ENCODE measurements around the gene ERMARD. TPM values are rescaled to one million over a fixed set of nuclear protein-coding genes. Genes with fewer than 3 reads are reported as not detected.

Gene ERMARD
- total RNA-seq, 1 experiment from 2014 or later, result 13.6 TPM

DNA sequence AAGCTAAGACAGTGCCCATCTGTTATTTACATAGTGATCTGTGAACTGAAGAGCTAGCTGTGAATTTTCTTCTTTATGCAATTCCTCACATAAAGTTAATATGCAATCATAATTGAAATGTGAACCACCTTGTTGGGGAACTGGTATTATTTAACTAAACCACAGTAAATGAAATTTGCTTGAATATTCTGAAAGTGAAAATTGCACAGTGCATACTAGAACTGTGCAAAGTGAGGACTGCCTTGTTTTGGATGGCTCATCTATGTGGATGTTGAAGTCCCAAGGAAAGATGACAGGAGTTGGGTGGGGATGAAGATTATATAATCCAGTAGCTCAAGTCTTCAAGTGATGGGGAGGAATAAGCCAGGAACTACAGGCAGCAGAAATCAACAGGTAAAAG lies 21.5 kb upstream of the ERMARD start:
- peaks cover 12 to 14% of the 10 kb centered on the region in 2 experiments for H3K4me1 Mint-ChIP-seq
- Histone ChIP-seq H2BK120ac (ENCODE audit: low read depth, low read length, poor library complexity, severe bottlenecking) (no peak overlapping the region), H3K79me1 (ENCODE audit: insufficient read depth, low read depth, low read length, poor library complexity, severe bottlenecking) (no peaks in the 10 kb centered on the region), H2AFZ (ENCODE audit: low read length) (no peak overlapping the region), H3K79me2 (ENCODE audit: insufficient read depth, low read length) (no peaks in the 10 kb centered on the region), H2BK15ac (ENCODE audit: low read depth, low read length) (no peak overlapping the region), H3K9me3 (ENCODE audit: control insufficient read depth, low read depth, low read length) (no peaks in the 10 kb centered on the region), H3K4ac (ENCODE audit: low read depth, low read length) (no peak overlapping the region), H3K23ac (ENCODE audit: insufficient read length, low read depth, low read length) (no peak overlapping the region), H3K56ac (ENCODE audit: insufficient read length, low read depth, low read length) (no peak overlapping the region), H4K8ac (replicated peaks; ENCODE audit: insufficient read length, low read depth, low read length) (no peak overlapping the region), H3K27me3 (ENCODE audit: insufficient read depth, low read length) (no peaks in the 10 kb centered on the region), H3K27ac (ENCODE audit: insufficient read length, low read depth, low read length) (no peak overlapping the region), H4K5ac (ENCODE audit: insufficient read length, low read depth, low read length) (no peak overlapping the region), H2BK12ac (ENCODE audit: insufficient read length, low read depth, low read length) (no peak overlapping the region), H4K20me1 (ENCODE audit: control insufficient read depth, insufficient read depth, insufficient read length) (no peaks in the 10 kb centered on the region), H2BK20ac (ENCODE audit: low read depth, low read length, poor library complexity, severe bottlenecking) (no peak overlapping the region), H4K91ac (ENCODE audit: insufficient read length, low read depth, low read length) (no peak overlapping the region), H3K23me2 (ENCODE audit: insufficient read length, low read depth, low read length, poor library complexity, severe bottlenecking) (peaks cover 4% of the 10 kb centered on the region), H3K4me2 (ENCODE audit: insufficient read depth, insufficient read length, low read length) (no peak overlapping the region), H3K14ac (ENCODE audit: insufficient read depth, low read length) (no peak overlapping the region), H3K18ac (ENCODE audit: insufficient read length, low read depth, low read length) (no peak overlapping the region), H3T11ph (ENCODE audit: low read length) (no peak overlapping the region), H3K9ac (ENCODE audit: extremely low read depth, insufficient read length, low read length) (no peak overlapping the region), H2AK5ac (ENCODE audit: insufficient read length, low read length) (no peak overlapping the region), H2BK5ac (ENCODE audit: insufficient read length, low read length) (no peak overlapping the region), H3K4me1 (ENCODE audit: insufficient read depth, low read length) (no peaks in the 10 kb centered on the region; the same call in 1 of the 2 replicates)
- H3K9me3 Mint-ChIP-seq, result no peaks in the 10 kb centered on the region; a peak in 2 of 5 replicates
- DNase-seq, result no peak
- TF ChIP-seq, protein P1, sequence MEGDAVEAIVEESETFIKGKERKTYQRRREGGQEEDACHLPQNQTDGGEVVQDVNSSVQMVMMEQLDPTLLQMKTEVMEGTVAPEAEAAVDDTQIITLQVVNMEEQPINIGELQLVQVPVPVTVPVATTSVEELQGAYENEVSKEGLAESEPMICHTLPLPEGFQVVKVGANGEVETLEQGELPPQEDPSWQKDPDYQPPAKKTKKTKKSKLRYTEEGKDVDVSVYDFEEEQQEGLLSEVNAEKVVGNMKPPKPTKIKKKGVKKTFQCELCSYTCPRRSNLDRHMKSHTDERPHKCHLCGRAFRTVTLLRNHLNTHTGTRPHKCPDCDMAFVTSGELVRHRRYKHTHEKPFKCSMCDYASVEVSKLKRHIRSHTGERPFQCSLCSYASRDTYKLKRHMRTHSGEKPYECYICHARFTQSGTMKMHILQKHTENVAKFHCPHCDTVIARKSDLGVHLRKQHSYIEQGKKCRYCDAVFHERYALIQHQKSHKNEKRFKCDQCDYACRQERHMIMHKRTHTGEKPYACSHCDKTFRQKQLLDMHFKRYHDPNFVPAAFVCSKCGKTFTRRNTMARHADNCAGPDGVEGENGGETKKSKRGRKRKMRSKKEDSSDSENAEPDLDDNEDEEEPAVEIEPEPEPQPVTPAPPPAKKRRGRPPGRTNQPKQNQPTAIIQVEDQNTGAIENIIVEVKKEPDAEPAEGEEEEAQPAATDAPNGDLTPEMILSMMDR (conservative IDR thresholded peaks at IDR 0.05), result no peak
- H3K36me3 Mint-ChIP-seq (ENCODE audit: insufficient read depth in 1 of 3, low read depth in 3 of 3), result peaks cover 0 to 6% (median 0%) of the 10 kb centered on the region in 3 experiments; a peak in 1 of 7 replicates
- H3K27me3 Mint-ChIP-seq (ENCODE audit: low read depth), result peaks cover 5% of the 10 kb centered on the region
- no peak overlapping the region for H3K4me3 Mint-ChIP-seq
- H3K27ac Mint-ChIP-seq, result no peak overlapping the region
